MM.1S (cell line): ENCODE data around the gene POFUT2.

Experiments
- DNase-seq: peaks from one replicate; pipeline ENCODE4 v3.0.0-alpha.2; 2015
- H2AFZ ChIP-seq: fragments of 300-600 bp; sonication (generic); 2 replicates; pipeline ENCODE4 v1.6.0; 2016; ENCODE audit warnings: antibody characterized with exemption, low read length
- H3F3A ChIP-seq: fragments of 300-600 bp; sonication (generic); 2 replicates; pipeline ENCODE4 v1.6.1; 2016; ENCODE audit warnings: mild to moderate bottlenecking, antibody characterized with exemption, low read length, moderate library complexity, mixed read lengths; ENCODE audit not compliant: insufficient read depth
- H3K27ac ChIP-seq: fragments of 300-600 bp; sonication (generic); 2 replicates; pipeline ENCODE4 v1.5.1; 2016; ENCODE audit warnings: mild to moderate bottlenecking, low read length
- H3K27me3 ChIP-seq: fragments of 300-600 bp; sonication (generic); replicated peaks from 2 replicates; pipeline ENCODE4 v1.6.0; 2016; ENCODE audit warnings: low read length; ENCODE audit not compliant: insufficient read depth
- H3K36me3 ChIP-seq: fragments of 300-600 bp; sonication (generic); replicated peaks from 2 replicates; pipeline ENCODE4 v1.6.1; 2016; ENCODE audit warnings: mild to moderate bottlenecking, low read length, mixed read lengths; ENCODE audit not compliant: insufficient read depth
- H3K4me1 ChIP-seq: fragments of 300-600 bp; sonication (generic); 2 replicates; pipeline ENCODE4 v1.6.1; 2016; ENCODE audit warnings: low read length, mixed read lengths
- H3K4me2 ChIP-seq: fragments of 300-600 bp; sonication (generic); 2 replicates; pipeline ENCODE4 v1.6.0; 2016; ENCODE audit warnings: low read depth, low read length
- H3K4me3 ChIP-seq: fragments of 300-600 bp; sonication (generic); 2 replicates; pipeline ENCODE4 v1.5.1; 2016; ENCODE audit warnings: low read length, mixed read lengths
- H3K79me2 ChIP-seq: fragments of 300-600 bp; sonication (generic); 2 replicates; pipeline ENCODE4 v1.6.1; 2016; ENCODE audit warnings: mixed run types, low read length, mixed read lengths
- H3K9ac ChIP-seq: fragments of 300-600 bp; sonication (generic); 2 replicates; pipeline ENCODE4 v1.6.1; 2016; ENCODE audit warnings: low read length, mixed read lengths
- H3K9me2 ChIP-seq: fragments of 300-600 bp; sonication (generic); replicated peaks from 2 replicates; pipeline ENCODE4 v1.6.1; 2016; ENCODE audit warnings: mild to moderate bottlenecking, low read length, mixed read lengths; ENCODE audit not compliant: insufficient read depth
- H3K9me3 ChIP-seq: fragments of 300-600 bp; sonication (generic); replicated peaks from 2 replicates; pipeline ENCODE4 v1.6.1; 2016; ENCODE audit warnings: mild to moderate bottlenecking, low read length, mixed read lengths; ENCODE audit not compliant: insufficient read depth
- H4K20me1 ChIP-seq: fragments of 300-600 bp; sonication (generic); 2 replicates; pipeline ENCODE4 v1.6.1; 2016; ENCODE audit warnings: mild to moderate bottlenecking, low read length, moderate library complexity, mixed read lengths; ENCODE audit not compliant: insufficient read depth
- CTCF ChIP-seq: fragments of 300-600 bp; sonication (generic); IDR thresholded peaks from 2 replicates; pipeline ENCODE4 v1.5.1; 2016; ENCODE audit warnings: antibody characterized with exemption, low read length, mixed read lengths
- EZH2 ChIP-seq: fragments of 300-600 bp; sonication (generic); optimal IDR thresholded peaks from 2 replicates; pipeline ENCODE3; 2017; ENCODE audit warnings: low read depth, mild to moderate bottlenecking, antibody characterized with exemption, low read length, mixed read lengths
- EZH2phosphoT487 ChIP-seq: fragments of 300-600 bp; sonication (generic); IDR thresholded peaks from 2 replicates; pipeline ENCODE4 v1.6.1; 2018; ENCODE audit warnings: antibody characterized with exemption, low read length

Gene POFUT2

GRCh38 chr21:45259206-45259840 lies 28.4 kb downstream of the POFUT2 start:
- Histone ChIP-seq H3K27ac (no peak overlapping the region), H3K36me3 (no peaks in the 10 kb centered on the region), H3K4me3 (no peak overlapping the region), H3K4me2 (no peak overlapping the region), H3F3A (no peaks in the 10 kb centered on the region), H3K4me1 (peaks cover 6% of the 10 kb centered on the region; the same call in 1 of the 2 replicates), H4K20me1 (no peaks in the 10 kb centered on the region), H2AFZ (no peak overlapping the region), H3K79me2 (no peaks in the 10 kb centered on the region), H3K27me3 (peaks cover 58% of the 10 kb centered on the region), H3K9me2 (no peaks in the 10 kb centered on the region), H3K9ac (no peak overlapping the region), H3K9me3 (no peaks in the 10 kb centered on the region)
- DNase-seq: no peak
- TF ChIP-seq CTCF: no peak
- no peak for TF ChIP-seq EZH2
- TF ChIP-seq EZH2phosphoT487: no peak

DNA sequence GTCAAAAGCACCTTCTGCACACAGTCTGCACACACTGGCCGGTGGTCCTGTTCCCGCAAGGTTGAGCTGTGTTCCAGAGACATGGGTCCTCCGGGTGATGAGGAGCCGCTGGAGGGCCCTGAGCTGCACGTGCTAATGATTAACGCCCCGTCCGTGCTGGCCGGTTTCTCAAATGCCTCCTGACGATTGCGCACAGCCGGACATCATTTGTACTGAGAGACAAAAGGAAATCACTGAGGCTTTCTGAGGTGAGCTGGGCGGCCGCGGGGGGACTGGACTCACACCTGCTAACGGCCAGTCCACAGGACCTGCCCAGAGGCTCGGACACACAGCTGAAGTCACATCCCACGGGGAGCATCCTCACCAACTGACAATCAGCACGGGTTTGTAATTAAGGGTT lies 29.2 kb downstream of the POFUT2 start:
- H3K36me3 ChIP-seq: no peaks in the 10 kb centered on the region
- H2AFZ ChIP-seq: no peak overlapping the region
- H3K4me1 ChIP-seq: peaks cover 6% of the 10 kb centered on the region; the same call in 1 of the 2 replicates
- H3K4me2 ChIP-seq: no peak overlapping the region
- H3K27ac ChIP-seq: no peak overlapping the region
- TF ChIP-seq EZH2phosphoT487 (no peak), CTCF (no peak), EZH2 (no peak)
- H3K9me2 ChIP-seq: no peaks in the 10 kb centered on the region
- DNase-seq: no peak
- H4K20me1 ChIP-seq: no peaks in the 10 kb centered on the region
- no peaks in the 10 kb centered on the region for H3K79me2 ChIP-seq
- H3K9me3 ChIP-seq: no peaks in the 10 kb centered on the region
- no peak overlapping the region for H3K9ac ChIP-seq
- H3K27me3 ChIP-seq: peaks cover 66% of the 10 kb centered on the region
- no peaks in the 10 kb centered on the region for H3F3A ChIP-seq
- H3K4me3 ChIP-seq: no peak overlapping the region

GRCh38 chr21:45257673-45258341 lies 29.9 kb downstream of the POFUT2 start:
- Histone ChIP-seq H3K4me3 (no peak overlapping the region), H3K4me1 (peaks cover 6% of the 10 kb centered on the region; the same call in 1 of the 2 replicates), H4K20me1 (no peaks in the 10 kb centered on the region), H3K27ac (no peak overlapping the region), H2AFZ (no peak overlapping the region), H3K4me2 (no peak overlapping the region), H3K9ac (no peak overlapping the region), H3F3A (no peaks in the 10 kb centered on the region), H3K9me3 (no peaks in the 10 kb centered on the region), H3K27me3 (peaks cover 73% of the 10 kb centered on the region), H3K9me2 (no peaks in the 10 kb centered on the region), H3K79me2 (no peaks in the 10 kb centered on the region), H3K36me3 (no peaks in the 10 kb centered on the region)
- no peak for TF ChIP-seq EZH2
- TF ChIP-seq EZH2phosphoT487: no peak
- no peak for TF ChIP-seq CTCF
- DNase-seq: no peak
